ENCODE data around the gene UGT1A7. TPM values are rescaled to one million over a fixed set of nuclear protein-coding genes. Genes with fewer than 3 reads are reported as not detected.
"Not testable (repeated sequence)": the region's sequence is repeated elsewhere in the genome, so short reads cannot be mapped to it uniquely, and the experiment has no call there.

The UGT1A7 gene
- total RNA-seq, 4 donors from 2014 or later, result 0.21 to 6.9 (median 1.6) TPM

DNA sequence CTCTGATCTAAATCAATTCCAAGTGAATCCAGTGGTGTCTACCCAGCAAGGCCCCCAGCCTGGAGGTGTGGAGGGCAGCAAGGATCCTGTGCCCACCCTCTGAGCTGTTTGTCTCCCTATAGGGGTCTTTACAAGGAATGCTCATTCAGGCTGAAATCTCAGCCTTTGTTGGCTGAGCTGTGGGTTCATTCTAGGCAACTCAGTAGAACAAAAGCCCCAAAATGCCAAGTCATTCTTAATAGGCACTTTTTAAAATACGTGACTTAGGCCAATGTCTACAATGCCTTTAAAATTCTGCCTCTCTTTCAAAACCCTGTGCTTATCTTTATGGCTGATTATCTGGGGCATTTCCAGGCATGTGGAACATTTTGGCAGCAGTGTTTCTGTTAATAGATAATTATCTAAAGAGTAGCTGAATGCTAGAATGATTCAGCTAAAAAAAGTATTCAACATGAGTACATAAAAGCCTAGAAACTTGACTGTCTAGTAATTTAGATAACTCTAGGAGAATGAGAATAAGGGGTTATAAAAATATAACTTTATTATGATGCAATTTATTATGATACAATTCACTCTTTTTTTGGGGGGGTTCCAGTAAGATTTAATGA lies 18.4 kb downstream of the UGT1A7 start:
- H3K4me3 ChIP-seq (ENCODE audit: low read depth, poor library complexity, severe bottlenecking), result no peak overlapping the region
- intact Hi-C loops (cut with DNase I; ENCODE audit: low total_unique reads), result no loop called here
- WGBS, 2 donors, result 18 to 32% methylated on average over 1 of the region's 1 CpG
- TF ChIP-seq, protein P1, sequence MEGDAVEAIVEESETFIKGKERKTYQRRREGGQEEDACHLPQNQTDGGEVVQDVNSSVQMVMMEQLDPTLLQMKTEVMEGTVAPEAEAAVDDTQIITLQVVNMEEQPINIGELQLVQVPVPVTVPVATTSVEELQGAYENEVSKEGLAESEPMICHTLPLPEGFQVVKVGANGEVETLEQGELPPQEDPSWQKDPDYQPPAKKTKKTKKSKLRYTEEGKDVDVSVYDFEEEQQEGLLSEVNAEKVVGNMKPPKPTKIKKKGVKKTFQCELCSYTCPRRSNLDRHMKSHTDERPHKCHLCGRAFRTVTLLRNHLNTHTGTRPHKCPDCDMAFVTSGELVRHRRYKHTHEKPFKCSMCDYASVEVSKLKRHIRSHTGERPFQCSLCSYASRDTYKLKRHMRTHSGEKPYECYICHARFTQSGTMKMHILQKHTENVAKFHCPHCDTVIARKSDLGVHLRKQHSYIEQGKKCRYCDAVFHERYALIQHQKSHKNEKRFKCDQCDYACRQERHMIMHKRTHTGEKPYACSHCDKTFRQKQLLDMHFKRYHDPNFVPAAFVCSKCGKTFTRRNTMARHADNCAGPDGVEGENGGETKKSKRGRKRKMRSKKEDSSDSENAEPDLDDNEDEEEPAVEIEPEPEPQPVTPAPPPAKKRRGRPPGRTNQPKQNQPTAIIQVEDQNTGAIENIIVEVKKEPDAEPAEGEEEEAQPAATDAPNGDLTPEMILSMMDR (IDR thresholded peaks at IDR 0.05), result no peak
- no peak for TF ChIP-seq POLR2A (IDR thresholded peaks at IDR 0.05)
- DNase-seq (ENCODE audit: low spot score in 2 of 2), result no peak

DNA sequence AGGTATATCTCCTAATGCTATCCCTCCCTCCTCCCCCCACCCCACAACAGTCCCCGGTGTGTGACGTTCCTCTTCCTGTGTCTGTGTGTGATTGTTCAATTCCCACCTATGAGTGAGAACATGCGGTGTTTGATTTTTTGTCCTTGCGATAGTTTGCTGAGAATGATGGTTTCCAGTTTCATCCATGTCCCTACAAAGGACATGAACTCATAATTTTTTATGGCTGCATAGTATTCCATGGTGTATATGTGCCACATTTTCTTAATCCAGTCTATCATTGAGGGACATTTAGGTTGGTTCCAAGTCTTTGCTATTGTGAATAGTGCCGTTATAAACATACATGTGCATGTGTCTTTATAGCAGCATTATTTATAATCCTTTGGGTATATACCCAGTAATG lies 19.1 kb downstream of the UGT1A7 start:
- intact Hi-C loops (cut with DNase I; ENCODE audit: low total_unique reads); DNase-seq (ENCODE audit: low spot score in 2 of 2); H3K4me3 ChIP-seq (ENCODE audit: low read depth, poor library complexity, severe bottlenecking): not testable (repeated sequence)
- 89 to 96% methylated on average over 5 of the region's 5 CpGs for WGBS, 2 donors

DNA sequence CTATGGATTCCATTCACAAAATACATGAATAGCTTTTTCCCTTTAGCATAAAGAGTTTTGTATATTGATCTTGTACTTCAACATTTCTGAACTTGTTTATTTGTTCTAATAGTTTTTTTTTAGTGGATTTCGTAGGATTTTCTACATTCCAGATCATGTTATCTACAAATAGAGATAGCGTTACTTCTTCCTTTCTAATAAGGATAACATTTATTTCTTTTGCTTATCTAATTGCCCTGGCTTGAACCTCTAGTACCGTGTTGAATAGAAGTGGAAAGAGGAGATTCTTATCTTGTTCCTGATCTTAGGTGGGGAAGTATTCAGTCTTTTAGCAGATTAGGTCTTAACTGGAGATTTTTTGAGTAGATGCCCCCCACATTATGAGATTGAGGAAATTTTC lies 20.5 kb downstream of the UGT1A7 start:
- 58 to 62% methylated on average over 3 of the region's 3 CpGs for WGBS, 2 donors
- TF ChIP-seq, protein P1 (IDR thresholded peaks at IDR 0.05), result no peak
- TF ChIP-seq POLR2A (IDR thresholded peaks at IDR 0.05), result no peak
- no peak for DNase-seq (ENCODE audit: low spot score in 2 of 2)
- no peak overlapping the region for H3K4me3 ChIP-seq (ENCODE audit: low read depth, poor library complexity, severe bottlenecking)
- intact Hi-C loops (cut with DNase I; ENCODE audit: low total_unique reads), result no loop called here

DNA sequence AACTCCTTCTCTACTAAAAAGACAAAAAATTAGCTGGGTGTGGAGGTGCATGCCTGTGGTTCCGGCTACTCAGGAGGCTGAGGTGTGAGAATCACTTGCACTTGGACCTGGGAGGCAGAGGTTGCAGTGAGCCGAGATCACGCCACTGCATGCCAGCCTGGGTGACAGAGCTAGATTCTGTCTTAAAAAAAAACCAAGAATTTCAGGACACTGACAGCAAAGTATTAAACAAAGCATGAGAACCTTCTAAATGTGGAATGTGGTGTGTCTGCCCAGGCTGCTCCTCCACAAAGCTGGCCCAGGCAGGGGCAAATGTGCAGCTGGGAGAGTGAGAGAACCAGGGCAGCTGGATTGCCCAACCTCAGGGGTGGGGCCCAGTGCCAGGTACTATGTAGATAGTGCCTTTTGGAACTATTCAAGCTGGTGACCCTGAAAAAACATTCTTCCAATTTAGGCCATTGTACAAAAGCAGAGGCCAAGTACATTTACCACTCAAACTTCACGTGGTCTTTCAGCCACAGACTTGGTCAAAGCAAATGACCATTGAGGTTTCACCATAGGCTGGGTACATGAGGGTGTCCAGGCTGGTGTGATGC lies 24.3 kb downstream of the UGT1A7 start:
- no peak for TF ChIP-seq POLR2A (IDR thresholded peaks at IDR 0.05)
- TF ChIP-seq, protein P1 (IDR thresholded peaks at IDR 0.05), result no peak
- WGBS, 2 donors, result 41 to 49% methylated on average over 4 of the region's 4 CpGs
- H3K4me3 ChIP-seq (ENCODE audit: low read depth, poor library complexity, severe bottlenecking), result no peak overlapping the region
- intact Hi-C loops (cut with DNase I; ENCODE audit: low total_unique reads), result no loop called here
- DNase-seq (ENCODE audit: low spot score in 2 of 2), result peak in 1 of 2 donors; percentile 78

DNA sequence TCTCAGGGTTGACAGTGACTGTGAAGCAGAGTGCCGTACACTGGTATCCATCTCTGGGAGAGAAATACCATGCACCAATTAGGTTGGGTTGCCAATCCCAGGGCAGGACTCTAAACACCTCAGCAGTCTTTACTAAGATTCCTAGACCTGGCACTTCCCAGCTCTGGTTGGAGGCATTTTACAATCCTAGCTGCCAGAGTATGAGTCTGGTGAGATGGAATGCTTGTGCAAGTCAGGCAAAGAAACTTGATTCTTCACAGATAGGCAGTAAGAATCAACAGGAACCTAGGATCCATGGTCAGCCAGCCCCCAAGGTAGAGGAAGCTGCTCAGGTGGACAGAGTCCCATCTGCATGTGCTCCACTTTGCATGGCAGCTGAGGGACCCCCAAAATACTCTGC lies 25.0 kb downstream of the UGT1A7 start:
- WGBS, 2 donors, result 17 to 71% methylated on average over 1 of the region's 1 CpG
- no peak for TF ChIP-seq POLR2A (IDR thresholded peaks at IDR 0.05)
- TF ChIP-seq, protein P1 (IDR thresholded peaks at IDR 0.05), result no peak
- DNase-seq (ENCODE audit: low spot score in 2 of 2), result peak in 1 of 2 donors; percentile 45
- intact Hi-C loops (cut with DNase I; ENCODE audit: low total_unique reads), result no loop called here
- H3K4me3 ChIP-seq (ENCODE audit: low read depth, poor library complexity, severe bottlenecking), result no peak overlapping the region

DNA sequence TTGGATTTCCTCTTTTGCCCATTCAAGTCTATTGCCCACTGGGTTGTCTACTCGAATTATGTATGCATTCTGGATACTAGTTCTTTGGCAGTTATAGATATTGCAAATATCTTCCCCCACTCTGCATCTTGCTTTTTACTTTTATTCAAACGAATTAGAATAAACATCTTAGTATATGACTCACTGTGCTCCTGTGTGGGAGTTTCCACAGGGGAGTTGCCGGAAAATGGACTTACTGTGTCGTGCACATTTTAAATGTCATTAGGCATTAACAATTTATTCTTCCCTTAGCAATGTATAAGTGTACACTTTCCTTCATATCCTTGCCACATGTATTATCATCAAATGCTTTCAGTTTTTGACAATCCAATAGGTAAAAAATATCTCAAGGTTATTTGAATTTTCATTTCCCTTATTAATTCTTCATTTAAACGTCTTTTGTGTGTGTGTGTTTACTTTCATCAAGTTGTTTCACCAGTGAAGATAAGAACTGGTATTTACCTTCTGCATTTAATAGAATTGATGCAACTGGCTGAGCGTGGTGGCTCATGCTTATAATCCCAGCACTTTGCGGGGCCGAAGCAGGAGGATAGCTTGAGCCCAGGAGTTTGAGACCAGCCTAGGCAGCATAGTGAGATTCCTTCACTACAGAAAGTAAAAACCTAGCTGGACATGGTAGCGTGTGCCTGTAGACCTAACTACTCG lies 26.4 kb downstream of the UGT1A7 start:
- TF ChIP-seq, protein P1 (IDR thresholded peaks at IDR 0.05), result no peak
- no peak for TF ChIP-seq POLR2A (IDR thresholded peaks at IDR 0.05)
- H3K4me3 ChIP-seq (ENCODE audit: low read depth, poor library complexity, severe bottlenecking), result no peak overlapping the region
- DNase-seq (ENCODE audit: low spot score in 2 of 2), result no peak
- WGBS, 2 donors, result 62 to 63% methylated on average over 10 of the region's 10 CpGs
- intact Hi-C loops (cut with DNase I; ENCODE audit: low total_unique reads), result no loop called here
